K562 (cell line): ENCODE results near the gene RIOK3. TPM values are rescaled to one million over a fixed set of nuclear protein-coding genes. Genes with fewer than 3 reads are reported as not detected.

Experiments
- ATAC-seq: fragments of 200-7000 bp; cut with Tn5 transposase; 3 replicates; pipeline ENCODE4 v1.9.1; 2020; ENCODE audit warnings: moderate library complexity
- BruUV-seq: library from RNA; stranded (reverse); fragments of 400-500 nt; replicated peaks from 2 replicates; lab custom pipeline; 2021; lab: Mats Ljungman, UMichigan
- CTCF ChIA-PET: fragments of 300-600 bp; formaldehyde crosslinking; extraction: SDS; loops from one replicate; lab custom pipeline; 2021; ENCODE audit warnings: low intra/inter-chr PET ratio; lab: Yijun Ruan, JAX
- POLR2A ChIA-PET: fragments of 300-600, 350-650 bp; sonication (Branson Sonifier 250); formaldehyde crosslinking; extraction: SDS; loops from one replicate; lab custom pipeline; 2021; ENCODE audit warnings: antibody characterized with exemption, inconsistent platforms; lab: Yijun Ruan, JAX
- DNase-seq, 4 experiments: peaks; one replicate each; pipeline versions ENCODE4 v3.0.0 to v3.0.0-alpha.2; 2011 to 2018; ENCODE audit warnings: low spot score in 3 of 4, mixed read lengths in 3 of 4; ENCODE audit errors: extremely low read depth in 1 of 4
- FAIRE-seq: peaks from 2 replicates; lab custom pipeline; 2011; peaks lifted over from hg19 to GRCh38; lab: Jason Lieb, UNC
- H2AFZ ChIP-seq: 2 replicates; pipeline ENCODE4 v1.6.0; 2011; ENCODE audit warnings: low read depth, low read length, control low read depth, inconsistent platforms
- H3K27ac ChIP-seq: fragments of 200-600 bp; 3 replicates; pipeline ENCODE4 v1.8.0; 2011; ENCODE audit warnings: low read depth, mild to moderate bottlenecking, control low read depth, inconsistent platforms, low read length, moderate library complexity, mixed read lengths; ENCODE audit errors: extremely low read depth
- H3K27me3 ChIP-seq, 2 experiments: fragments of 300-600 bp in 1 of 2; 2 replicates in 1 of 2; 3 replicates in 1 of 2; pipeline versions ENCODE4 v1.6.0 to v1.8.0; 2011; ENCODE audit warnings: inconsistent platforms in 2 of 2, low read length in 2 of 2, mild to moderate bottlenecking in 1 of 2, mixed read lengths in 1 of 2, moderate library complexity in 1 of 2; ENCODE audit not compliant: control insufficient read depth in 2 of 2, insufficient read depth in 2 of 2
- H3K36me3 ChIP-seq: fragments of 300-600 bp; 3 replicates; pipeline ENCODE4 v1.8.0; 2011; ENCODE audit warnings: mild to moderate bottlenecking, low read length, inconsistent platforms; ENCODE audit not compliant: control insufficient read depth, insufficient read depth
- H3K4me1 ChIP-seq, 2 experiments: fragments of 200-600 bp in 1 of 2; replicated peaks in 1 of 2; 2 replicates in 1 of 2; 3 replicates in 1 of 2; pipeline versions ENCODE4 v1.5.1 to v1.8.0; 2011; ENCODE audit warnings: inconsistent platforms in 2 of 2, low read length in 2 of 2, mild to moderate bottlenecking in 1 of 2, mixed read lengths in 1 of 2, moderate library complexity in 1 of 2; ENCODE audit not compliant: control insufficient read depth in 2 of 2, insufficient read depth in 2 of 2
- H3K4me2 ChIP-seq: 2 replicates; pipeline ENCODE4 v1.6.1; 2011; ENCODE audit warnings: low read length, control low read depth, inconsistent platforms, mixed read lengths; ENCODE audit not compliant: insufficient read depth
- H3K4me3 ChIP-seq: fragments of 200-600 bp; sonication (generic), shearing (Covaris generic); 2 replicates; pipeline ENCODE4 v1.5.1; 2016; ENCODE audit warnings: control low read depth, inconsistent platforms
- H3K79me2 ChIP-seq: fragments of 200-600 bp; 3 replicates; pipeline ENCODE4 v1.8.0; 2011; ENCODE audit warnings: low read length, inconsistent platforms; ENCODE audit not compliant: control insufficient read depth, insufficient read depth
- H3K9ac ChIP-seq, 2 experiments: 2 replicates each; pipeline versions ENCODE4 v1.6.0 to v1.6.1; 2011; ENCODE audit warnings: low read depth in 2 of 2, low read length in 2 of 2, control low read depth in 1 of 2, inconsistent platforms in 1 of 2, mild to moderate bottlenecking in 1 of 2, mixed read lengths in 1 of 2; ENCODE audit not compliant: insufficient read depth in 1 of 2
- H3K9me1 ChIP-seq: one replicate; pipeline ENCODE4 v1.6.0; 2011; ENCODE audit warnings: inconsistent platforms, mild to moderate bottlenecking, low read length, moderate library complexity; ENCODE audit not compliant: control insufficient read depth, insufficient read depth
- H3K9me3 ChIP-seq: replicated peaks from 2 replicates; pipeline ENCODE4 v1.5.1; 2011; ENCODE audit warnings: low read depth, low read length, inconsistent platforms; ENCODE audit not compliant: control insufficient read depth, insufficient read depth
- H4K20me1 ChIP-seq: replicated peaks from 2 replicates; pipeline ENCODE4 v1.6.1; 2011; ENCODE audit warnings: low read length, inconsistent platforms, mixed read lengths; ENCODE audit not compliant: control insufficient read depth, insufficient read depth
- C11orf30 ChIP-seq: fragments of 450-650 bp; IDR thresholded peaks from 2 replicates; pipeline ENCODE4 v1.6.1; 2016; ENCODE audit warnings: low read depth, mild to moderate bottlenecking
- HDAC6 ChIP-seq: IDR thresholded peaks from 2 replicates; pipeline ENCODE4 v1.6.1; 2012; ENCODE audit warnings: low read depth, mild to moderate bottlenecking, control low read depth, inconsistent platforms, low read length, moderate library complexity
- RAD51 ChIP-seq: fragments of 450-650 bp; IDR thresholded peaks from 2 replicates; pipeline ENCODE4 v1.7.1; 2016; ENCODE audit warnings: low read depth, mild to moderate bottlenecking, borderline replicate concordance
- RBM39 ChIP-seq: fragments of 200-400 bp; formaldehyde crosslinking; optimal IDR thresholded peaks from 2 replicates; pipeline ENCODE3; 2018; ENCODE audit warnings: low read depth, low read length
- RNF219 ChIP-seq: fragments of 250-450 bp; sonication (Bioruptor Pico); IDR thresholded peaks from 2 replicates; pipeline ENCODE4 v1.5.0; 2022; ENCODE audit warnings: mild to moderate bottlenecking
- SNIP1 ChIP-seq: fragments of 450-650 bp; IDR thresholded peaks from 2 replicates; pipeline ENCODE4 v1.7.1; 2017; ENCODE audit warnings: low read depth, mild to moderate bottlenecking
- YBX1 ChIP-seq: fragments of 450-650 bp; IDR thresholded peaks from 2 replicates; pipeline ENCODE4 v1.7.1; 2016; ENCODE audit warnings: mild to moderate bottlenecking
- ZNF274 ChIP-seq: IDR thresholded peaks from 2 replicates; pipeline ENCODE4 v1.6.1; 2011; ENCODE audit warnings: low read depth, mild to moderate bottlenecking, low read length, moderate library complexity, borderline replicate concordance
- ZNF316 ChIP-seq: fragments of 450-650 bp; IDR thresholded peaks from 2 replicates; pipeline ENCODE4 v1.6.1; 2016
- ZNF644 ChIP-seq: fragments of 200-800 bp; sonication (Bioruptor generic); IDR thresholded peaks from 2 replicates; pipeline ENCODE4 v1.6.1; 2016; ENCODE audit warnings: low read depth, missing genetic modification characterization, missing compliant biosample characterization
- WGBS: fragments of 100-300 bp; shearing (Covaris generic); methylation state at CpG from one replicate; pipeline ENCODE4 v1.1.6; 2016; ENCODE audit warnings: low coverage, mixed read lengths; ENCODE audit not compliant: insufficient coverage; ENCODE audit errors: missing lambda C conversion rate; 5-methylcytosine and 5-hydroxymethylcytosine counted together
- in situ Hi-C: fragments of 300-500 bp; cut with MboI; formaldehyde crosslinking; loops from 4 replicates; pipeline ENCODE4 v1.15.0; 2018; ENCODE audit warnings: inconsistent platforms, mixed read lengths
- intact Hi-C: fragments of 100-400 bp; cut with micrococcal nuclease; formaldehyde crosslinking; loops from 2 replicates; pipeline ENCODE4 v1.14.2; 2022
- polyA plus RNA-seq, 8 experiments: library from polyadenylated mRNA; depleted of rRNA in 4 of 8; stranded (reverse) in 5 of 8; unstranded in 3 of 8; fragments of >200 nt; fragmentation: Nextera tagmentation in 2 of 8; fragmentation: Illumina TruSeq in 1 of 8; extraction: Ambion mirVana in 2 of 8; extraction: Trizol in 1 of 8; gene quantifications; 2 replicates each; pipeline versions ENCODE4 v1.2.1 to v1.2.3, GENCODE V29; 2011 to 2014; ENCODE audit warnings: inconsistent platforms in 1 of 8, missing spikeins in 1 of 8
- total RNA-seq, 7 experiments: library from RNA; depleted of rRNA in 6 of 7; stranded (reverse); fragments of >200 nt in 6 of 7; fragmentation: Illumina TruSeq in 2 of 7; extraction: Trizol in 2 of 7; gene quantifications; 2 replicates each; pipeline versions ENCODE4 v1.2.1 to v1.2.3, GENCODE V29; 2011 to 2021; ENCODE audit warnings: low replicate concordance in 1 of 7
- TF ChIP-seq, protein P1 (sequence below), 2 experiments: fragments of 450-650 bp in 1 of 2; sonication (generic) in 1 of 2; formaldehyde crosslinking in 1 of 2; IDR thresholded peaks in 1 of 2; conservative IDR thresholded peaks in 1 of 2; 2 replicates each; pipeline versions ENCODE4 v1.6.1 to v1.8.1; 2016 to 2023; ENCODE audit warnings: mild to moderate bottlenecking in 2 of 2, moderate library complexity in 2 of 2, inconsistent platforms in 1 of 2, missing genetic modification reagents in 1 of 2

The RIOK3 gene
- total and polyA plus RNA-seq, 9 of the 15 experiments (the other 6 are each of a cell fraction or from before 2014, with no cell fraction given), result 21.4 to 89.5 (median 62.9) TPM

- Histone ChIP-seq H3K27ac (no peak overlapping the region), H3K27me3 (no peaks in the 10 kb centered on the region), H3K9ac (no peak overlapping the region), H3K4me1 (no peaks in the 10 kb centered on the region), H2AFZ (no peak overlapping the region), H3K9me3 (no peaks in the 10 kb centered on the region), H3K36me3 (peaks cover 89% of the 10 kb centered on the region), H3K4me2 (no peak overlapping the region), H3K9me1 (no peaks in the 10 kb centered on the region)
- no TSS peak for BruUV-seq
- no peak for DNase-seq
- intact Hi-C loops, result no loop called here
- no peak for FAIRE-seq
- CTCF ChIA-PET, result no interaction called here
- 87% methylated on average over 3 of the region's 3 CpGs for WGBS
- peak; percentile 44 for TF ChIP-seq RBM39
- TF ChIP-seq ZNF274, result no peak
- TF ChIP-seq, all 486 proteins: peak for 1
- Histone ChIP-seq H4K20me1 (no peaks in the 10 kb centered on the region), H3K4me3 (no peak overlapping the region), H3K79me2 (no peaks in the 10 kb centered on the region)
- in situ Hi-C loops, result no loop called here
- POLR2A ChIA-PET, result interaction anchor here (1.3 to 1.4 kb wide), 2 partner anchors 9 to 11 kb away, joined by 3 to 4 read pairs; no protein-coding TSS in a partner anchor
- ATAC-seq, result no peak
Observed at GRCh38 chr18:23468753-23469459, 15.8 kb downstream of the RIOK3 start.

DNA sequence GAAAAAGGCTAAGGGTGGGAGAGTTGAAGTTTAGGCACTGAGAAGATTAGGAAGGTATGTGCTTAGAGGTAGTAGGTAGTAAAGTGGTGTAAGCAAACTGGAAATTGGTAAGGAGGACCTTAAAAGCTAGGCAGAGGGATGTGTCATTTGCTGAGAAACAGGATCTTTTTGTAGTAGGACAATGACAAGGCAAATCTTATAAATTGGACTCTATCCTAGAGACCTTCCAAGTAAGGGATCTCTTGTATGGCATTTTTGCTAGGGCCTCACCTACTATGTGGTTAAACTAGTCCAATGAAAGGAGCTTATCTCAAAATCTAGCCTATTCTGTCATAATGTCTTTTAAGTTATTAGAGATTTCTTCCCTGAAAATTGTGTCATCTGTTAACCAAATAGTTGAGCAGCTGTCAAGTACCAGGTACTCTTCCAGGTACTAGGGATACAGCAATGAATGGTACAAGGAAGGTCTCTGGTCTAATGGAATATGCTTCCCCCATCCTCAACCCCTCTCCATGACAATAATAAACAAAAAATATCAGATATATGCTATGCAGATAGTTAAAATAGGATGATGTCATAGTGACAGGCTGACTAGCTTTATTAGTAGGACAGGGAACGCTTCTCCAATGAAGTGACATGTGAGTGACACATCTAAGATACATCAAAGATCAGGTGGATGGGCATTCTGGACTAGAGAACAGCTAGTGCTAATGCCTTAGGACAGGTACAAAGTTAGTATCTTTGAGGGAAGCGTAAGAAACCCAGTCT, 17.7 kb downstream of the RIOK3 start:
- Histone ChIP-seq H3K4me3 (no peak overlapping the region), H3K79me2 (no peaks in the 10 kb centered on the region), H3K9me1 (no peaks in the 10 kb centered on the region), H3K36me3 (peaks cover 88% of the 10 kb centered on the region), H3K4me1 (no peaks in the 10 kb centered on the region), H4K20me1 (no peaks in the 10 kb centered on the region), H3K27me3 (no peaks in the 10 kb centered on the region), H3K4me2 (no peak overlapping the region), H3K27ac (no peak overlapping the region), H2AFZ (no peak overlapping the region), H3K9me3 (no peaks in the 10 kb centered on the region), H3K9ac (no peak overlapping the region)
- FAIRE-seq (no peak), ATAC-seq (no peak; the same call in 2 of the 3 replicates), DNase-seq (no peak)
- intact Hi-C loops (no loop called here), in situ Hi-C loops (no loop called here)
- WGBS, result 93% methylated on average over 2 of the region's 2 CpGs
- POLR2A ChIA-PET, result interaction anchor here (0.8 to 1.7 kb wide), 6 partner anchors 8 to 17 kb away, joined by 3 to 6 read pairs (median 4); no protein-coding TSS in a partner anchor
- BruUV-seq, result no TSS peak
- CTCF ChIA-PET, result no interaction called here
- TF ChIP-seq ZNF316 (peak; percentile 55), YBX1 (no peak), RAD51 (no peak), SNIP1 (no peak), C11orf30 (0 out of 2 replicates have a peak, but pooled peaks have one; percentile 16), HDAC6 (no peak), RNF219 (no peak), ZNF644 (tag) (no peak)
- TF ChIP-seq, protein P1, sequence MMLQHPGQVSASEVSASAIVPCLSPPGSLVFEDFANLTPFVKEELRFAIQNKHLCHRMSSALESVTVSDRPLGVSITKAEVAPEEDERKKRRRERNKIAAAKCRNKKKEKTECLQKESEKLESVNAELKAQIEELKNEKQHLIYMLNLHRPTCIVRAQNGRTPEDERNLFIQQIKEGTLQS (IDR thresholded peaks at IDR 0.05), result peak; percentile 52; the same call in 1 of the 2 replicates
- TF ChIP-seq, protein P1 (CRISPR knock-in tag; conservative IDR thresholded peaks at IDR 0.05), result no peak
